ENCODE measurements around the gene RIOK1. TPM values are rescaled to one million over a fixed set of nuclear protein-coding genes. Genes with fewer than 3 reads are reported as not detected.

RIOK1 gene
- total and polyA plus RNA-seq, 5 donors from 2014 or later = 15.9 to 51.3 (median 16.6) TPM

GRCh38 chr6:7391151-7391550 lies 1.5 kb downstream of the RIOK1 start:
- Mint-ChIP-seq H3K9me3 (no peaks in the 10 kb centered on the region), H3K4me1 (peaks cover 20 to 54% (median 32%) of the 10 kb centered on the region in 4 donors), H3K27me3 (no peaks in the 10 kb centered on the region), H3K36me3 (peaks cover 18% of the 10 kb centered on the region), H3K4me3 (peak overlapping the region; percentile 93 to 98 (median 95)), H3K27ac (peak overlapping the region in 2 of 3 donors; percentile 93 to 99)
- peak overlapping the region; percentile 99 for H3K27ac ChIP-seq (ENCODE audit: insufficient read depth, low read length, poor library complexity, severe bottlenecking)
- peaks cover 31% of the 10 kb centered on the region for H3K4me1 ChIP-seq (ENCODE audit: control insufficient read depth, insufficient read depth, low read length, poor library complexity, severe bottlenecking)
- H3K9me3 ChIP-seq (ENCODE audit: control insufficient read depth in 2 of 2, low read length in 2 of 2) = no peaks in the 10 kb centered on the region
- H3K36me3 ChIP-seq (ENCODE audit: control insufficient read depth, insufficient read depth, low read length) = peaks cover 26% of the 10 kb centered on the region
- ATAC-seq (ENCODE audit: low read depth in 2 of 2) (no peak), DNase-seq (no peak)
- no peaks in the 10 kb centered on the region for H3K27me3 ChIP-seq (ENCODE audit: control insufficient read depth, insufficient read depth, low read length)
- peak overlapping the region; percentile 97 for H3K4me3 ChIP-seq (ENCODE audit: low read depth, low read length)

GRCh38 chr6:7392402-7392801 lies 2.8 kb downstream of the RIOK1 start:
- H3K36me3 Mint-ChIP-seq = peaks cover 18% of the 10 kb centered on the region
- peak overlapping the region in 2 of 3 donors; percentile 5 to 77 for H3K27ac Mint-ChIP-seq
- H3K27me3 Mint-ChIP-seq = no peaks in the 10 kb centered on the region
- no peak overlapping the region for H3K4me3 ChIP-seq (ENCODE audit: low read depth, low read length)
- no peaks in the 10 kb centered on the region for H3K9me3 Mint-ChIP-seq
- H3K27me3 ChIP-seq (ENCODE audit: control insufficient read depth, insufficient read depth, low read length) = no peaks in the 10 kb centered on the region
- no peaks in the 10 kb centered on the region for H3K9me3 ChIP-seq (ENCODE audit: control insufficient read depth in 2 of 2, low read length in 2 of 2)
- H3K36me3 ChIP-seq (ENCODE audit: control insufficient read depth, insufficient read depth, low read length) = peaks cover 37% of the 10 kb centered on the region
- peak overlapping the region in 2 of 4 donors; percentile 71 to 93 for H3K4me3 Mint-ChIP-seq
- H3K27ac ChIP-seq (ENCODE audit: insufficient read depth, low read length, poor library complexity, severe bottlenecking) = no peak overlapping the region
- H3K4me1 Mint-ChIP-seq = peaks cover 20 to 54% (median 32%) of the 10 kb centered on the region in 4 donors
- H3K4me1 ChIP-seq (ENCODE audit: control insufficient read depth, insufficient read depth, low read length, poor library complexity, severe bottlenecking) = peaks cover 31% of the 10 kb centered on the region
- DNase-seq (no peak), ATAC-seq (ENCODE audit: low read depth in 2 of 2) (no peak)

- no peaks in the 10 kb centered on the region for H3K9me3 Mint-ChIP-seq
- Histone ChIP-seq H3K9me3 (ENCODE audit: control insufficient read depth in 2 of 2, low read length in 2 of 2) (no peaks in the 10 kb centered on the region), H3K27me3 (ENCODE audit: control insufficient read depth, insufficient read depth, low read length) (no peaks in the 10 kb centered on the region), H3K36me3 (ENCODE audit: control insufficient read depth, insufficient read depth, low read length) (peaks cover 90% of the 10 kb centered on the region), H3K27ac (ENCODE audit: insufficient read depth, low read length, poor library complexity, severe bottlenecking) (no peak overlapping the region), H3K4me1 (ENCODE audit: control insufficient read depth, insufficient read depth, low read length, poor library complexity, severe bottlenecking) (no peaks in the 10 kb centered on the region), H3K4me3 (ENCODE audit: low read depth, low read length) (no peak overlapping the region)
- no peak overlapping the region for H3K27ac Mint-ChIP-seq
- ATAC-seq (ENCODE audit: low read depth in 2 of 2) (no peak), DNase-seq (no peak)
- H3K4me3 Mint-ChIP-seq = no peak overlapping the region
- peaks cover 43% of the 10 kb centered on the region for H3K36me3 Mint-ChIP-seq
- no peaks in the 10 kb centered on the region for H3K27me3 Mint-ChIP-seq
- H3K4me1 Mint-ChIP-seq = peaks cover 0 to 6% (median 3%) of the 10 kb centered on the region in 4 donors
Observed at GRCh38 chr6:7401075-7401474, 11.5 kb downstream of the RIOK1 start.

- H3K36me3 Mint-ChIP-seq = peaks cover 57% of the 10 kb centered on the region
- H3K27ac Mint-ChIP-seq = no peak overlapping the region
- ATAC-seq (ENCODE audit: low read depth in 2 of 2) (no peak), DNase-seq (no peak)
- H3K4me3 Mint-ChIP-seq = no peak overlapping the region
- Histone ChIP-seq H3K4me3 (ENCODE audit: low read depth, low read length) (no peak overlapping the region), H3K9me3 (ENCODE audit: control insufficient read depth in 2 of 2, low read length in 2 of 2) (no peaks in the 10 kb centered on the region), H3K27ac (ENCODE audit: insufficient read depth, low read length, poor library complexity, severe bottlenecking) (no peak overlapping the region), H3K36me3 (ENCODE audit: control insufficient read depth, insufficient read depth, low read length) (peaks cover 91% of the 10 kb centered on the region), H3K4me1 (ENCODE audit: control insufficient read depth, insufficient read depth, low read length, poor library complexity, severe bottlenecking) (no peaks in the 10 kb centered on the region), H3K27me3 (ENCODE audit: control insufficient read depth, insufficient read depth, low read length) (no peaks in the 10 kb centered on the region)
- H3K9me3 Mint-ChIP-seq = no peaks in the 10 kb centered on the region
- H3K27me3 Mint-ChIP-seq = no peaks in the 10 kb centered on the region
- peaks cover 0 to 6% (median 2%) of the 10 kb centered on the region in 4 donors for H3K4me1 Mint-ChIP-seq
Observed at GRCh38 chr6:7402716-7403115, 13.1 kb downstream of the RIOK1 start.

GRCh38 chr6:7404546-7404945 lies 14.9 kb downstream of the RIOK1 start:
- Mint-ChIP-seq H3K27ac (peak overlapping the region in 2 of 3 donors; percentile 7 to 25), H3K4me3 (no peak overlapping the region), H3K36me3 (peaks cover 48% of the 10 kb centered on the region), H3K4me1 (peaks cover 0 to 6% (median under 1%) of the 10 kb centered on the region in 4 donors), H3K9me3 (no peaks in the 10 kb centered on the region), H3K27me3 (no peaks in the 10 kb centered on the region)
- no peaks in the 10 kb centered on the region for H3K27me3 ChIP-seq (ENCODE audit: control insufficient read depth, insufficient read depth, low read length)
- ATAC-seq (ENCODE audit: low read depth in 2 of 2) (no peak), DNase-seq (no peak)
- no peak overlapping the region for H3K27ac ChIP-seq (ENCODE audit: insufficient read depth, low read length, poor library complexity, severe bottlenecking)
- H3K4me3 ChIP-seq (ENCODE audit: low read depth, low read length) = no peak overlapping the region
- H3K9me3 ChIP-seq (ENCODE audit: control insufficient read depth in 2 of 2, low read length in 2 of 2) = no peaks in the 10 kb centered on the region
- H3K36me3 ChIP-seq (ENCODE audit: control insufficient read depth, insufficient read depth, low read length) = peaks cover 92% of the 10 kb centered on the region
- no peaks in the 10 kb centered on the region for H3K4me1 ChIP-seq (ENCODE audit: control insufficient read depth, insufficient read depth, low read length, poor library complexity, severe bottlenecking)

- Histone ChIP-seq H3K27me3 (ENCODE audit: control insufficient read depth, insufficient read depth, low read length) (no peaks in the 10 kb centered on the region), H3K36me3 (ENCODE audit: control insufficient read depth, insufficient read depth, low read length) (peaks cover 94% of the 10 kb centered on the region), H3K4me1 (ENCODE audit: control insufficient read depth, insufficient read depth, low read length, poor library complexity, severe bottlenecking) (no peaks in the 10 kb centered on the region), H3K27ac (ENCODE audit: insufficient read depth, low read length, poor library complexity, severe bottlenecking) (no peak overlapping the region), H3K9me3 (ENCODE audit: control insufficient read depth in 2 of 2, low read length in 2 of 2) (no peaks in the 10 kb centered on the region), H3K4me3 (ENCODE audit: low read depth, low read length) (no peak overlapping the region)
- H3K4me1 Mint-ChIP-seq = peaks cover 0 to 10% (median 0%) of the 10 kb centered on the region in 4 donors
- H3K27ac Mint-ChIP-seq = no peak overlapping the region
- no peaks in the 10 kb centered on the region for H3K27me3 Mint-ChIP-seq
- H3K36me3 Mint-ChIP-seq = peaks cover 54% of the 10 kb centered on the region
- no peaks in the 10 kb centered on the region for H3K9me3 Mint-ChIP-seq
- no peak overlapping the region for H3K4me3 Mint-ChIP-seq
- no peak for DNase-seq
- ATAC-seq (ENCODE audit: low read depth in 2 of 2) = no peak
Observed at GRCh38 chr6:7406743-7407142, 17.1 kb downstream of the RIOK1 start.

GRCh38 chr6:7409740-7410139 lies 20.1 kb downstream of the RIOK1 start:
- Mint-ChIP-seq H3K4me3 (no peak overlapping the region), H3K36me3 (peaks cover 56% of the 10 kb centered on the region)

GRCh38 chr6:7410851-7411250 lies 21.2 kb downstream of the RIOK1 start:
- H3K36me3 Mint-ChIP-seq = peaks cover 49% of the 10 kb centered on the region
- peak overlapping the region in 1 of 3 donors; percentile 71 for H3K27ac Mint-ChIP-seq
- no peak overlapping the region for H3K4me3 Mint-ChIP-seq
- Histone ChIP-seq H3K4me3 (ENCODE audit: low read depth, low read length) (no peak overlapping the region), H3K4me1 (ENCODE audit: control insufficient read depth, insufficient read depth, low read length, poor library complexity, severe bottlenecking) (no peaks in the 10 kb centered on the region), H3K9me3 (ENCODE audit: control insufficient read depth in 2 of 2, low read length in 2 of 2) (no peaks in the 10 kb centered on the region), H3K36me3 (ENCODE audit: control insufficient read depth, insufficient read depth, low read length) (peaks cover 93% of the 10 kb centered on the region), H3K27ac (ENCODE audit: insufficient read depth, low read length, poor library complexity, severe bottlenecking) (no peak overlapping the region), H3K27me3 (ENCODE audit: control insufficient read depth, insufficient read depth, low read length) (no peaks in the 10 kb centered on the region)
- ATAC-seq (ENCODE audit: low read depth in 2 of 2) = no peak
- no peak for DNase-seq
- peaks cover 0 to 3% (median 0%) of the 10 kb centered on the region in 4 donors for H3K4me1 Mint-ChIP-seq
- H3K27me3 Mint-ChIP-seq = no peaks in the 10 kb centered on the region
- no peaks in the 10 kb centered on the region for H3K9me3 Mint-ChIP-seq

More at GRCh38 chr6:7409740-7410139, 20.1 kb downstream of the RIOK1 start:
- Histone ChIP-seq H3K9me3 (ENCODE audit: control insufficient read depth in 2 of 2, low read length in 2 of 2) (no peaks in the 10 kb centered on the region), H3K27me3 (ENCODE audit: control insufficient read depth, insufficient read depth, low read length) (no peaks in the 10 kb centered on the region), H3K27ac (ENCODE audit: insufficient read depth, low read length, poor library complexity, severe bottlenecking) (no peak overlapping the region), H3K4me3 (ENCODE audit: low read depth, low read length) (no peak overlapping the region), H3K4me1 (ENCODE audit: control insufficient read depth, insufficient read depth, low read length, poor library complexity, severe bottlenecking) (no peaks in the 10 kb centered on the region), H3K36me3 (ENCODE audit: control insufficient read depth, insufficient read depth, low read length) (peaks cover 93% of the 10 kb centered on the region)
- Mint-ChIP-seq H3K4me1 (peaks cover 0 to 3% (median 0%) of the 10 kb centered on the region in 4 donors), H3K27me3 (no peaks in the 10 kb centered on the region), H3K9me3 (no peaks in the 10 kb centered on the region), H3K27ac (no peak overlapping the region)
- DNase-seq = no peak
- ATAC-seq (ENCODE audit: low read depth in 2 of 2) = no peak

Measured in CD4-positive, CD25-positive, alpha-beta regulatory T cell (primary cell).